ENCODE measurements around the gene UBXN1. TPM values are rescaled to one million over a fixed set of nuclear protein-coding genes. Genes with fewer than 3 reads are reported as not detected.

UBXN1 gene
- total RNA-seq, 4 donors from 2014 or later, result 216 to 450 (median 265) TPM

DNA sequence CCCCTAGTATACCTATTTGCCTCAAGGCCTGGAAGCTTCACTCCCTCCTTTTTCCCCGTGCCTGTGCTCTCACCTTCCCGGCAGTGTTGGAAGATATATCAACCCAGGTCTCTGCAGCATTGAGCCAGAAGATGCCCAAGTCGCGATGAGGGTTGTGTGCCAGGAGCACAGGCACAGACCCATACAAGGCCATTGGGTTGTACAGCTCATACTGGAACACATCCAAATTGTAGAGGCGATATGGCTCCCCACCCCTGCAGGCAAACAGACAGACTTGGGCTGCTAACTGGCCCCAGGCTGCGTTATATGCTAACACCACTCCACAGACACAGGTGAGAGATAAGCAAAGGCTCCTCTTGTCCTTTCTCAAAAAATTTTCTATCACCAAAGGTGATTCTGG lies 46.4 kb downstream of the UBXN1 start:
- in situ Hi-C loops (cut with MboI; ENCODE audit: low sequenced_read_pairs in 4 of 4) (no loop called here), intact Hi-C loops (cut with DNase I; ENCODE audit: low total_unique reads) (no loop called here)
- H3K9me3 ChIP-seq, result no peaks in the 10 kb centered on the region

DNA sequence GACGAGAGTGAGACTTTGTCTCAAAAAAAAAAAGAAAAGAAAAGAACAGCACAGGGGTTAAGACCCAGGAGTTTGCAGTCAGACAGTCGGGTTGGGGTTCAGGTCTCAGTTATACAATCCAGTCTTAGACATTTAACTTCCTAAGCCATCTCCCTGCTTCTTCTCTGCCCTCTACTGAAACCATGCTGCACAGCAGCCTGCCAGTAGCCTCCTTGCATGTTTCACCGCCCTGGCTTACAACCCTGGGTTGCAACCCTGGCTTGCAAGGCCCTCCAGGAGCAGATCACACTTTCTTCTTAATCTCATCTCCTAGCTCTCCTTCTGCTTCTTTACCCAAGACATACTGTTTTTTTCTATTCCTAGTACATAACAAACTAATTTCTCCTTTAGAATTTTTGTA lies 51.2 kb downstream of the UBXN1 start:
- no peak for TF ChIP-seq POLR2A (IDR thresholded peaks at IDR 0.05)
- TF ChIP-seq, protein P1, sequence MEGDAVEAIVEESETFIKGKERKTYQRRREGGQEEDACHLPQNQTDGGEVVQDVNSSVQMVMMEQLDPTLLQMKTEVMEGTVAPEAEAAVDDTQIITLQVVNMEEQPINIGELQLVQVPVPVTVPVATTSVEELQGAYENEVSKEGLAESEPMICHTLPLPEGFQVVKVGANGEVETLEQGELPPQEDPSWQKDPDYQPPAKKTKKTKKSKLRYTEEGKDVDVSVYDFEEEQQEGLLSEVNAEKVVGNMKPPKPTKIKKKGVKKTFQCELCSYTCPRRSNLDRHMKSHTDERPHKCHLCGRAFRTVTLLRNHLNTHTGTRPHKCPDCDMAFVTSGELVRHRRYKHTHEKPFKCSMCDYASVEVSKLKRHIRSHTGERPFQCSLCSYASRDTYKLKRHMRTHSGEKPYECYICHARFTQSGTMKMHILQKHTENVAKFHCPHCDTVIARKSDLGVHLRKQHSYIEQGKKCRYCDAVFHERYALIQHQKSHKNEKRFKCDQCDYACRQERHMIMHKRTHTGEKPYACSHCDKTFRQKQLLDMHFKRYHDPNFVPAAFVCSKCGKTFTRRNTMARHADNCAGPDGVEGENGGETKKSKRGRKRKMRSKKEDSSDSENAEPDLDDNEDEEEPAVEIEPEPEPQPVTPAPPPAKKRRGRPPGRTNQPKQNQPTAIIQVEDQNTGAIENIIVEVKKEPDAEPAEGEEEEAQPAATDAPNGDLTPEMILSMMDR (IDR thresholded peaks at IDR 0.05 in 4 of 5, conservative IDR thresholded peaks at IDR 0.05 in 1 of 5), result no peak
- in situ Hi-C loops (cut with MboI; ENCODE audit: low sequenced_read_pairs in 4 of 4), result no loop called here
- Histone ChIP-seq H3K9me3 (no peaks in the 10 kb centered on the region), H3K4me3 (no peak overlapping the region), H3K27ac (no peak overlapping the region), H3K4me1 (no peaks in the 10 kb centered on the region), H3K36me3 (peaks cover 8 to 81% of the 10 kb centered on the region in 2 donors), H3K27me3 (no peaks in the 10 kb centered on the region)
- DNase-seq (no peak), ATAC-seq (no peak)
- intact Hi-C loops (cut with DNase I; ENCODE audit: low total_unique reads), result no loop called here

More for the DNA sequence above, 46.4 kb downstream of the UBXN1 start:
- Histone ChIP-seq H3K27me3 (no peaks in the 10 kb centered on the region), H3K4me3 (no peak overlapping the region), H3K27ac (no peak overlapping the region), H3K4me1 (no peaks in the 10 kb centered on the region), H3K36me3 (peaks cover 10 to 97% of the 10 kb centered on the region in 2 donors)
- DNase-seq, result no peak
- no peak for ATAC-seq
- TF ChIP-seq POLR2A (IDR thresholded peaks at IDR 0.05), result no peak
- TF ChIP-seq, protein P1 (IDR thresholded peaks at IDR 0.05 in 4 of 5, conservative IDR thresholded peaks at IDR 0.05 in 1 of 5), result no peak

Other genes starting within 250 kb of the UBXN1 start
- 1,000 to 10,000 TPM in 1 of 4 donors, 100 to 1,000 TPM in 3; 374 to 1,261 (median 571) TPM for gene AHNAK, start 132.3 kb downstream of the UBXN1 start, total RNA-seq
- 1,000 to 10,000 TPM; 1,797 to 2,946 (median 1,897) TPM for gene EEF1G, start 105.2 kb downstream of the UBXN1 start, total RNA-seq
- 10 to 100 TPM in 3 of 4 donors, 1 to 10 TPM in 1; 7.8 to 15.7 (median 11.7) TPM for gene TUT1, start 87.5 kb downstream of the UBXN1 start, total RNA-seq
- 10 to 100 TPM; 28.0 to 47.1 (median 31.7) TPM for gene MTA2, start 77.2 kb downstream of the UBXN1 start, total RNA-seq
- 1 to 10 TPM; 4.7 to 7.9 (median 7.0) TPM for gene EML3, start 66.3 kb downstream of the UBXN1 start, total RNA-seq
- gene ROM1, start 65.8 kb downstream of the UBXN1 start, total RNA-seq, result 1 to 10 TPM; 1.6 to 3.7 (median 2.7) TPM
- gene B3GAT3, start 57.1 kb downstream of the UBXN1 start, total RNA-seq, result 10 to 100 TPM in 2 of 4 donors, 1 to 10 TPM in 2; 4.4 to 21.4 (median 9.8) TPM
- gene GANAB, start 32.5 kb downstream of the UBXN1 start, total RNA-seq, result 10 to 100 TPM; 41.3 to 65.1 (median 59.5) TPM
- 10 to 100 TPM; 17.3 to 28.3 (median 21.3) TPM for gene INTS5, start 25.8 kb downstream of the UBXN1 start, total RNA-seq
- gene C11orf98, start 13.9 kb downstream of the UBXN1 start, total RNA-seq, result 10 to 100 TPM; 36.1 to 44.7 (median 41.3) TPM
- 1 to 10 TPM; 1.7 to 4.5 (median 2.8) TPM for gene CSKMT, start 13.8 kb downstream of the UBXN1 start, total RNA-seq
- gene UQCC3, start 7.4 kb downstream of the UBXN1 start, total RNA-seq, result 10 to 100 TPM in 2 of 4 donors, 1 to 10 TPM in 2; 6.4 to 11.7 (median 9.0) TPM
- gene LBHD1, start 6.8 kb downstream of the UBXN1 start, total RNA-seq, result 1 to 10 TPM in 2 of 4 donors, under 1 TPM in 2; 0.82 to 2.1 (median 1.1) TPM
- gene LRRN4CL, start 10.5 kb upstream of the UBXN1 start, total RNA-seq, result 1 to 10 TPM; 3.7 to 6.4 (median 5.9) TPM
- 100 to 1,000 TPM in 1 of 4 donors, 10 to 100 TPM in 3; 33.4 to 114 (median 55.6) TPM for gene BSCL2, start 28.4 kb upstream of the UBXN1 start, total RNA-seq
- not detected for gene GNG3, start 28.6 kb upstream of the UBXN1 start, total RNA-seq
- 10 to 100 TPM in 3 of 4 donors, 1 to 10 TPM in 1; 4.8 to 14.9 (median 11.8) TPM for gene HNRNPUL2, start 48.4 kb upstream of the UBXN1 start, total RNA-seq
- 10 to 100 TPM; 11.5 to 16.3 (median 14.1) TPM for gene TTC9C, start 49.4 kb upstream of the UBXN1 start, total RNA-seq
- gene ZBTB3, start 75.1 kb upstream of the UBXN1 start, total RNA-seq, result 10 to 100 TPM in 1 of 4 donors, 1 to 10 TPM in 3; 5.6 to 10.5 (median 7.7) TPM
- 10 to 100 TPM; 25.2 to 45.5 (median 29.6) TPM for gene POLR2G, start 82.5 kb upstream of the UBXN1 start, total RNA-seq
- 10 to 100 TPM; 13.5 to 43.2 (median 21.4) TPM for gene TAF6L, start 92.3 kb upstream of the UBXN1 start, total RNA-seq
- 10 to 100 TPM; 26.3 to 52.5 (median 44.3) TPM for gene TMEM179B, start 108.3 kb upstream of the UBXN1 start, total RNA-seq
- gene TMEM223, start 112.9 kb upstream of the UBXN1 start, total RNA-seq, result 10 to 100 TPM; 17.1 to 41.6 (median 23.8) TPM
- 10 to 100 TPM; 27.2 to 47.1 (median 46.1) TPM for gene NXF1, start 126.4 kb upstream of the UBXN1 start, total RNA-seq
- 10 to 100 TPM; 16.2 to 26.0 (median 24.9) TPM for gene STX5, start 153.0 kb upstream of the UBXN1 start, total RNA-seq
- not detected for gene TEX54, start 153.8 kb upstream of the UBXN1 start, total RNA-seq
- gene WDR74, start 160.5 kb upstream of the UBXN1 start, total RNA-seq, result 100 to 1,000 TPM in 1 of 4 donors, 10 to 100 TPM in 3; 66.4 to 133 (median 87.0) TPM
- gene SLC3A2, start 201.8 kb upstream of the UBXN1 start, total RNA-seq, result 100 to 1,000 TPM; 158 to 278 (median 189) TPM
- gene CHRM1, start 242.3 kb upstream of the UBXN1 start, total RNA-seq, result not detected

All from gastrocnemius medialis (tissue), 4 donors.